GM10847 (cell line): ENCODE results near the gene RAB24.

Source experiments
- POLR2A ChIP-seq: IDR thresholded peaks from 2 replicates; pipeline ENCODE4 v1.6.1; 2011; ENCODE audit not compliant: insufficient read length; ENCODE audit errors: extremely low read depth

RAB24 gene

DNA sequence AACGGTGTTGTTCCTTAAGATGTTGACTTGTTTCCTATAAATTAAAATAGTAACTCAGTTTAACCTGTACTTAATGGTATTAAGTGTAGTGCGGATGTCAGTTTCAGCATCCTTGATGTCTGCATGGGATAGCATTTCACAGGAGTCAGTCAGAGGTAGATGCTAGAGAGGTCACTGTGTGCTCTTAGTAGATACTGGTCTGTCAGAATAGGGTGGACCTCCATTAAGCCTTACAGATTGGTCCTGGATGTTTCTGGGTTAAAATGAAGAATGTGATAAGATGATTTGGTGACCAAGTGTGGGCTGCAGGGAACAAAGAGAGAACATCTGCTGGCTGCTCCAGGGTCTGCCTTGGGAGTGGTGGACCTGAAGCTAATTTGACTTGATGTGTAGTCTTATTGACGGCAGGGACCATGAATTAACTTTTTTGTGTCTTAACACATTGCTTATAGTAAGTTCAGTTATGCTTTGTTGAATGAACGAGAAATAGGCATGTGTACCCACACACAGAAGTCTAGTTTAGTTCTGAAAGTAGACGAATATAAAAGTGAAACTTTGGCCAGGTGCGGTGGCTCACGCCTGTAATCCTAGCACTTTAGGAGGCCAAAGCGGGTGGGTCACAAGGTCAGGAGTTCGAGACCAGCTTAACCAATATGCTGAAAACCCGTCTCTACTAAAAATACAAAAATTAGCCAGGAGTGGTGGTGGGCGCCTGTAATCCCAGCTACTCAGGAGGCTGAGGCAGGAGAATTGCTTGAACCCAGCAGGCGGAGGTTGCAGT lies 12.5 kb downstream of the RAB24 start:
- TF ChIP-seq POLR2A = no peak

- no peak for TF ChIP-seq POLR2A
Measured at GRCh38 chr5:177288191-177288590, 15.3 kb downstream of the RAB24 start.

- TF ChIP-seq POLR2A = no peak
Measured at GRCh38 chr5:177276886-177277285, 26.6 kb downstream of the RAB24 start.

DNA sequence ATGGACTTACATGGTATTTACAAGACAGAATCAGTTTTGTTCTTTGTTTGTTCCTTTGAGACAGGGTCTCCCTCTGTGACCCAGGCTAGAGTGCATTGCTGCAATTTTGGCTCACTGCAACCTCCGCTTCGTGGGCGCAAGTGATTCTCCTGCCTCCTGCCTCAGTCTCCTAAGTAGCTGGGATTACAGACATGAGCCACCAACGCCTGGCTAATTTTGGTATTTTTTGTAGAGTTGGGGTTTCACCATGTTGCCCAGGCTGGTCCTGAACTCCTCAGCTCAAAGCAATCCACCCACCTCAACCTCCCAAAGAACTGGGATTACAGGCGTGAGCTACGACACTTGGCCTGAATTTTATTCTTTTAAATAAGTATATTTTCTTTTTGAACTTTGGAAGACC lies 27.6 kb downstream of the RAB24 start:
- TF ChIP-seq POLR2A = no peak

GRCh38 chr5:177271113-177271512 lies 32.4 kb downstream of the RAB24 start:
- no peak for TF ChIP-seq POLR2A

DNA sequence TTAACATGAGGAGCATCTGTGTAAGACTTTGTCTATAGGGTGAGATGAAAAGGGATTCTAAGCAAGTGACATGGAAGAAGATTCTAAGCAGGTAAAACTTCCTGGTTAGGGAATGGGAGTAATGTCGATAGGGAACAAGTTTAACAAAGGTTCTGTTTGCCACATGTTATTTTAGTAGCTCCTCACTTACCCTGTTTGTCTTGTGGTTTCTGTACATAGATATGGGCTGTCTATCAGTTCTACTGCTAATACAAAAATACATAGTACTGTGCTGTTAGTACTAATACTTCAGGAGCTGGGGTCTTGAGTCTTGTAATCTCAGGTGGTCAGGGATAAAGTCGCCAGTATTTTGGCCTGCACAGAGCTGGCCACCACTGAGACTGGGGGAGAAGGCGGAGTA lies 32.9 kb downstream of the RAB24 start:
- no peak for TF ChIP-seq POLR2A

GRCh38 chr5:177269976-177270375 lies 33.5 kb downstream of the RAB24 start:
- no peak for TF ChIP-seq POLR2A

DNA sequence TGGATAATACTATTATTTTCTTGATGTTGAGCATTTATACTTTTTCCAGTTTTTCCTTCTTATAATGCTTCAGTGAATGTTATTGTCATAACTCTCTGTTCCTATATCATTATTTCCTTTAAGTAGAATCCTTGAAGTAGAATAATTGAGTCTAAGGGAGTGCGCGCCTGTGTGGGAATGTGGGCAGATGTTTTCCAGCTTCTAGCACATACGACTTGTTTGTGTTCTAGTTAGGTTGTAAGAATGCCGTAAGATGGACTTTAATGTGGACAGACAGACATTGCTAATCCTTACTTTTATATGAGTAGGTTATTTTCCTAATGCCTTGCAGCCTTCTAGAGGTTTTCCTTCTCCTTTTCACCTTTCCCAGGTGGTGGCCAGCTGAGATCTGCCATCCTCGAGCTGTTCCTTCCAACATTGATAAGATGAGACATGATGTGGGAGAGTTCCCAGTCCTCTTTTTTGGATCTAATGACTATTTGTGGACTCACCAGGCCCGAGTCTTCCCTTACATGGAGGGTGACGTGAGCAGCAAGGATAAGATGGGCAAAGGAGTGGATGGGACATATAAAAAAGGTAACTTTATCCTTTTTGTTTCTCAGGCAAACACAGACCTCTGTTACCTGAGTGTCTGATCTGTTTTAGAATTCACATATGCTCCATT lies 34.2 kb downstream of the RAB24 start:
- TF ChIP-seq POLR2A = no peak

GRCh38 chr5:177265395-177265794 lies 38.1 kb downstream of the RAB24 start:
- no peak for TF ChIP-seq POLR2A

GRCh38 chr5:177264178-177264577 lies 39.3 kb downstream of the RAB24 start:
- TF ChIP-seq POLR2A = no peak

DNA sequence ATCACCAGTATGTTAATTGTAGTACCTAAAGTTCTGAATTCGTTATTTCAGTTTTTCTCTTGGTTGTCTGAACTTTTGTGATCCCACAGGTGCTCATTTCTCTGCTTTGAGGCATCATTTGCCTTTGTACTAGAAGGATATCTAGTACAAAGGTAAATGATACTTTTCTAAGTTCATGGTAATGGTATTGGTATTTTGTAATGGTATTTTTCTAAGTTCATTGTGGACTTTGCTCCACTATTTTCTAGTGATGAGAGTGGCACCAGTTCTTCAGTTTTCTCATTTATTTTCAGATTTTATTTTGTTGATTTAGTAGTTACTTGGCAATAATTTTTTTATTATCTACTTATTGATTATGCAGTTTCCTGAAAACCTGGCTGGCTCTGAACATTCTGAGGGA lies 42.0 kb downstream of the RAB24 start:
- no peak for TF ChIP-seq POLR2A

- TF ChIP-seq POLR2A = no peak
Measured at GRCh38 chr5:177260961-177261360, 42.6 kb downstream of the RAB24 start.

- no peak for TF ChIP-seq POLR2A
Measured at GRCh38 chr5:177256296-177256695, 47.2 kb downstream of the RAB24 start.

- TF ChIP-seq POLR2A = no peak
Measured at GRCh38 chr5:177253252-177253651, 50.3 kb downstream of the RAB24 start.
